ENCODE measurements around the gene COX18. TPM values are rescaled to one million over a fixed set of nuclear protein-coding genes. Genes with fewer than 3 reads are reported as not detected.

COX18 gene
- total RNA-seq, 4 donors from 2014 or later, result 16.7 to 24.5 (median 22.1) TPM

DNA sequence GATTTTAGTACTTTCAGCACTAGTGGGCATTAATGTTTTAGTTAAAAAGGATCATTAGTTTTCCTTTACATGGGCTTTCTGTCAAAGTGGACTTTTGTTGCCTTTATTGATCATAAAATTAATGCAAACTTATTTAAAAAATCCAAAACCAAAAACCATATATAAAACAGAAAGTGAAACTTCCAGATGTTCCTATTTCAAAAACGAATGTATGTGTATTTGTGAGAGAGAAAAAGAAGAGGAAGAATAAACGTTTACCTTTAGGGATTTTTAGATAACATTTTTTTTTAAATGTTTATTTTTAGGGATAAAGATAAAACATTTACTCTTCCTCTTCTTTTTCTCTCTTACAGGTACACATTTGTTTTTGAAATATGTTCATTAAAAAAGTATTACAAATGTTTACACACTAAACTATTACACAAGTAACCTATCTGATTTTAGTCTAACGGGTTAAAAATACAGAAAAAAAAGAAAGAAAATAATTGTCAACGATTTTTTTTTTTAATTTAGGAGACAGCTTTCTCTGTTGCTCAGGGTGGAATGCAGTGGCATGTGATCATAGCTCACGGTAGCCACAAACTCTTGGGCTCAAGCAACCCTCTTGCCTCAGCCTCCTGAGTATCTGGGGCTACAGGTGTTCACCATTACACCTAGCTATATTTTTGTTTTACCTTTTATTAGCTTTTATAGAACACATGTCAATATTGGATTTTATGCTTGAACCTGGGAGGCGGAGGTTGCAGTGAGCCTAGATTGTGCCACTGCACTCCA is 16.8 kb upstream of the COX18 start:
- 50 to 54% methylated on average over 6 of the region's 6 CpGs for WGBS, 2 donors

DNA sequence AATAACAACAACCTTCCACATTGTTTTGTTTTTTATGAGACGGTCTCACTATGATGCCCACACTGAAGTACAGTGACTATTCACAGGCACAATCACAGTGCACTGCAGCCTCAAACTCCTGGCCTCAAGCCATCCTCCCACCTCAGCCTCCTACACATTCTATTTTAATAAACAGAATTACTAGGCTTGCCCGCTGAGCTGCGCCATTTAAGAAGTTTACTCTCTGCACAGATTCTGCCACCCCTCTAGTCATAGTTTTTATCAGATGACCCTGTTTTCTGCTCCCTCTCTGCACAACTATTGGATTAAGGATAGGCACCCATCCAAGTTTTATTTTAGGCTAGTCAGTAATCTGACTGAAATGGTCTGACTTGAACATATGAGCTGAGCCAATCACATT is 11.3 kb upstream of the COX18 start:
- no peak for DNase-seq (ENCODE audit: low spot score in 2 of 2)
- Histone ChIP-seq H3K4me3 (no peak overlapping the region), H3K27me3 (no peaks in the 10 kb centered on the region), H3K9me3 (no peaks in the 10 kb centered on the region), H3K27ac (peak overlapping the region in 2 of 4 donors; percentile 17 to 73), H3K36me3 (peaks cover 0 to 82% (median 0%) of the 10 kb centered on the region in 3 donors), H3K4me1 (peaks cover 0 to 8% (median 0%) of the 10 kb centered on the region in 4 donors)
- 43 to 52% methylated on average over 3 of the region's 3 CpGs for WGBS, 2 donors
- TF ChIP-seq EP300 (IDR thresholded peaks at IDR 0.05) (peak in 1 of 2 donors; percentile 40), POLR2A (IDR thresholded peaks at IDR 0.05) (no peak)
- TF ChIP-seq, protein P1, sequence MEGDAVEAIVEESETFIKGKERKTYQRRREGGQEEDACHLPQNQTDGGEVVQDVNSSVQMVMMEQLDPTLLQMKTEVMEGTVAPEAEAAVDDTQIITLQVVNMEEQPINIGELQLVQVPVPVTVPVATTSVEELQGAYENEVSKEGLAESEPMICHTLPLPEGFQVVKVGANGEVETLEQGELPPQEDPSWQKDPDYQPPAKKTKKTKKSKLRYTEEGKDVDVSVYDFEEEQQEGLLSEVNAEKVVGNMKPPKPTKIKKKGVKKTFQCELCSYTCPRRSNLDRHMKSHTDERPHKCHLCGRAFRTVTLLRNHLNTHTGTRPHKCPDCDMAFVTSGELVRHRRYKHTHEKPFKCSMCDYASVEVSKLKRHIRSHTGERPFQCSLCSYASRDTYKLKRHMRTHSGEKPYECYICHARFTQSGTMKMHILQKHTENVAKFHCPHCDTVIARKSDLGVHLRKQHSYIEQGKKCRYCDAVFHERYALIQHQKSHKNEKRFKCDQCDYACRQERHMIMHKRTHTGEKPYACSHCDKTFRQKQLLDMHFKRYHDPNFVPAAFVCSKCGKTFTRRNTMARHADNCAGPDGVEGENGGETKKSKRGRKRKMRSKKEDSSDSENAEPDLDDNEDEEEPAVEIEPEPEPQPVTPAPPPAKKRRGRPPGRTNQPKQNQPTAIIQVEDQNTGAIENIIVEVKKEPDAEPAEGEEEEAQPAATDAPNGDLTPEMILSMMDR (IDR thresholded peaks at IDR 0.05), result no peak

More for the DNA sequence above, 16.8 kb upstream of the COX18 start:
- TF ChIP-seq EP300 (IDR thresholded peaks at IDR 0.05), result no peak
- TF ChIP-seq, protein P1 (IDR thresholded peaks at IDR 0.05), result no peak
- no peak for TF ChIP-seq POLR2A (IDR thresholded peaks at IDR 0.05)
- Histone ChIP-seq H3K36me3 (peaks cover 0 to 50% (median 5%) of the 10 kb centered on the region in 3 donors), H3K27me3 (no peaks in the 10 kb centered on the region), H3K27ac (peak overlapping the region in 1 of 4 donors; percentile 8), H3K9me3 (no peaks in the 10 kb centered on the region), H3K4me1 (peaks cover 0 to 14% (median 0%) of the 10 kb centered on the region in 4 donors), H3K4me3 (no peak overlapping the region)
- DNase-seq (ENCODE audit: low spot score in 2 of 2), result no peak

DNA sequence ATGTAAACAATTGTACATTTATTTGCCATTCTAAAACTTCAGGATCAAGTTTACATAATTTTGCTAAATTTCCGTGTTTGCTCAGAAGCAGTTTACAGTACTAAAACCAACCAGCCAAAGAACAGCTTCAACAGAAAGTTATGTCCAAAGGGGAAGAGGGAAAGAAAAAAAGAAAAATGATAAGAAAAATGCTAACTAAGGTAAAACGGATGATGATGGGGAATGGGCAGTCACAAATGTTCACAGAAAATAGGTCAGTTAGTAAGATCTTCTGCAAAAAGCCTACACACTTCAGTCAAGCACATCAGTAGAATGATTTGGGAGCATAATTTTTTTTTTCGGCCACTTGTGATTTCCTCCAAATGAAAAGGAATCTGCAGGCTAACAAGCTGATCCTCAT is 6.3 kb upstream of the COX18 start:
- DNase-seq (ENCODE audit: low spot score in 2 of 2), result no peak
- peaks cover 0 to 66% (median 3%) of the 10 kb centered on the region in 3 donors for H3K36me3 ChIP-seq
- H3K4me3 ChIP-seq, result no peak overlapping the region
- H3K9me3 ChIP-seq, result no peaks in the 10 kb centered on the region
- no peaks in the 10 kb centered on the region for H3K27me3 ChIP-seq
- H3K4me1 ChIP-seq, result peaks cover 0 to 7% (median 0%) of the 10 kb centered on the region in 4 donors
- 82 to 83% methylated on average over 3 of the region's 3 CpGs for WGBS, 2 donors
- TF ChIP-seq POLR2A (IDR thresholded peaks at IDR 0.05), result no peak
- TF ChIP-seq EP300 (IDR thresholded peaks at IDR 0.05), result no peak
- TF ChIP-seq, protein P1 (IDR thresholded peaks at IDR 0.05), result no peak
- H3K27ac ChIP-seq, result no peak overlapping the region

DNA sequence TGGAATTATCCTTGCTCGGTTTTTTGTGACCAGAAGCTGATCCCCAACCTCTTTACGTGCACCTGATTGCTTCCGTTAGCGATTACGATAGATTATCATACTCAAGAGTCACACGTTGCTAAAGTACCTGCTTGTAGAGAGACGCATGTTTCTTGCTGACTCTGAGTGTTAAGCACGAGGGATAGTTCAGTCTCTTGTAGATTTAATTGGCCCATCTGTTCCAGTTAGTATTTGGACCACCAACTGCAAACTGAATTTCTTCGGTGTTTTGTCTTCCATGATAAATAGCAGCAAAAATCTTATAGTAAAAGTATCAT is 516 bp upstream of the COX18 start:
- Histone ChIP-seq H3K36me3 (peaks cover 0 to 11% (median 2%) of the 10 kb centered on the region in 3 donors), H3K4me3 (peak overlapping the region; percentile 69 to 87 (median 82)), H3K9me3 (no peaks in the 10 kb centered on the region), H3K27ac (peak overlapping the region; percentile 78 to 94 (median 91)), H3K27me3 (no peaks in the 10 kb centered on the region), H3K4me1 (peaks cover 0 to 36% (median 8%) of the 10 kb centered on the region in 4 donors)
- no peak for TF ChIP-seq EP300 (IDR thresholded peaks at IDR 0.05)
- TF ChIP-seq, protein P1 (IDR thresholded peaks at IDR 0.05), result no peak
- no peak for TF ChIP-seq POLR2A (IDR thresholded peaks at IDR 0.05)
- DNase-seq (ENCODE audit: low spot score in 2 of 2), result no peak
- 9% methylated on average over 9 of the region's 9 CpGs for WGBS, 2 donors

All from tibial nerve (tissue), 4 donors.